Activated CD4-positive, alpha-beta T cell treated with anti-CD3 and anti-CD28 coated beads, Interleukin-2, Interleukin-6, amounts not matched to agents 100 ng/mL and 50 ng/mL, durations not matched to agents 16 hours and 8 hours (primary cell): ENCODE data around the gene TCEANC.
"Not testable (repeated sequence)": the region's sequence is repeated elsewhere in the genome, so short reads cannot be mapped to it uniquely, and the experiment has no call there.

ENCODE experiments used
- DNase-seq: peaks from one replicate; pipeline ENCODE4 v3.0.0-alpha.2; 2020

TCEANC gene

GRCh38 chrX:13659063-13659462 lies 6.1 kb downstream of the TCEANC start:
- DNase-seq = no peak

- peak; percentile 24 for DNase-seq
Measured at GRCh38 chrX:13661735-13662288, 8.9 kb downstream of the TCEANC start.

GRCh38 chrX:13662355-13662791 lies 9.4 kb downstream of the TCEANC start:
- DNase-seq = no peak

- DNase-seq = no peak
Measured at GRCh38 chrX:13664020-13664419, 11.1 kb downstream of the TCEANC start.

- DNase-seq = no peak
Measured at GRCh38 chrX:13666836-13667235, 13.9 kb downstream of the TCEANC start.

- DNase-seq = no peak
Measured at GRCh38 chrX:13667919-13668318, 15.0 kb downstream of the TCEANC start.

GRCh38 chrX:13669246-13669737 lies 16.4 kb downstream of the TCEANC start:
- DNase-seq = peak; percentile 67

- not testable (repeated sequence) for DNase-seq
Measured at GRCh38 chrX:13669755-13670154, 16.8 kb downstream of the TCEANC start.

GRCh38 chrX:13670197-13670596 lies 17.3 kb downstream of the TCEANC start:
- no peak for DNase-seq

GRCh38 chrX:13673016-13673415 lies 20.1 kb downstream of the TCEANC start:
- DNase-seq = no peak

- DNase-seq = no peak
Measured at GRCh38 chrX:13676885-13677284, 23.9 kb downstream of the TCEANC start.

- not testable (repeated sequence) for DNase-seq
Measured at GRCh38 chrX:13679700-13680099, 26.8 kb downstream of the TCEANC start.

GRCh38 chrX:13681595-13681994 lies 28.7 kb downstream of the TCEANC start:
- DNase-seq = no peak

- no peak for DNase-seq
Measured at GRCh38 chrX:13684361-13684760, 31.4 kb downstream of the TCEANC start.

GRCh38 chrX:13685126-13685763 lies 32.3 kb downstream of the TCEANC start:
- no peak for DNase-seq

- DNase-seq = no peak
Measured at GRCh38 chrX:13687203-13687602, 34.3 kb downstream of the TCEANC start.

GRCh38 chrX:13688384-13688957 lies 35.5 kb downstream of the TCEANC start:
- no peak for DNase-seq

GRCh38 chrX:13688958-13689740 lies 36.2 kb downstream of the TCEANC start, which contains the start of gene RAB9A:
RAB9A (plus strand) TSS chrX:13689128; CDS start chrX:13708747, 19,619 bp downstream.
- peak; percentile 89 for DNase-seq

GRCh38 chrX:13689741-13690211 lies 36.8 kb downstream of the TCEANC start:
- DNase-seq = no peak

- no peak for DNase-seq
Measured at GRCh38 chrX:13690836-13691235, 37.9 kb downstream of the TCEANC start.

GRCh38 chrX:13691841-13692371 lies 39.0 kb downstream of the TCEANC start:
- no peak for DNase-seq

GRCh38 chrX:13692771-13693231 lies 39.9 kb downstream of the TCEANC start:
- DNase-seq = no peak
